Stimulated activated CD4-positive, alpha-beta T cell treated with anti-CD3 and anti-CD28 coated beads, Interleukin-4, amount 100 ng/mL, for 4 hours (primary cell): ENCODE results near the gene CNTN5.

ENCODE experiments used
- DNase-seq, 2 experiments: peaks; one replicate each; pipeline ENCODE4 v3.0.0-alpha.2; 2020

The CNTN5 gene

DNA sequence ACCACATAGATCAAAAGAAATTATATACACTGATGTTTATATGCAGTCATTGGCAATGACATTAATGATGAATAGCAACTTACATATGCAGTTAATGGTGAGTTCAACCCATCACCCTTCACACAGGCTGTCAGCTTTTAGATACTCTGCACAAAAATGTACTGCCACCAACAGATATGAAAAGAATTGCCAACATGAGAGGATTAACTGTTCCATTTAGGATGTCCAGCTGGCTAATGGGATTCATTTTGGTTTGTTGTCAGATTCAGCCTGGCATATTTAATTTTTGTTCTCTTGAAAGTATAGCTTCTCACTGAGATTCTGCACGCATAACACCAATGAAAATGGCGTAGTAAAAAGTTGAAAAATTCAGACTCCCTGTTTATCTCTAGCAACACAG, 1112.4 kb downstream of the CNTN5 start:
- no peak for DNase-seq

DNA sequence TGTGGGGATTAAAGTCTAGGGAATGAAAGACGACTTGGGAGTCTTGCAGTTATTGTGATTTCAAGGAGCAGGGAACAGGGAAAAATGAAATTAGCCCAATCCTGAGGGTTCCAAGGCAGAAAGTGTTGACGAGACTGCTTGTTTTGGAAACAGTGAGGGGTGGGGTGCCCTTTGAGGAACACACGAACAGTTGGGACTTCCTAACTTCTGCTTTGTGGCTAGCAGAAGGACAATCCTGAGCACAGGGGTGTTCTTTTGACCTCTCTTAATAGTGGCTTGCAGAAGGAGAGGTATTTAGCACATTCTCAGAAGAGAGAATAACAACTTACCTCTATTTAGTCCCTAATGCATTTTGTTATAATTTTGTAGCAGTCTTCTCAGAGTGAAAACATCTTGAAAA, 1120.5 kb downstream of the CNTN5 start:
- no peak for DNase-seq

DNA sequence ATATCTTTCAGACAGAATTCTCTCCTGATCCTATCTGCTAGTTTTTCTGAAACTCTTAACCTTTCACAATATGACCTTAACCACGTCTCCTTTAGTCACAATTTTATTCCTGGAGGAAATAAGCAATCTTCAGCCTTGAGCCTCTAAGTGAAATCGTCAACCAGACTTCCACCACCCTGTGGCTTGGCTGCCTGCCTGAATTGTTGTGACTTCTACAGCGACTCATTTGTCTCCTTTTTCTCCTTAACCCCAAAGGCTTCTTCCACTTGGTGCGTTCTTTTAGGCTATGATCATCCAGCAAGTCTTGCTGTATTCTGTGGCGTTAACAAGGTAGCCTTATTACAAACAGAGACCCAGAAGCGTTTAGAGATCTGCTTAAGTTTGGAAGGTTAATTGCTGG, 1131.2 kb downstream of the CNTN5 start:
- DNase-seq, result no peak

DNA sequence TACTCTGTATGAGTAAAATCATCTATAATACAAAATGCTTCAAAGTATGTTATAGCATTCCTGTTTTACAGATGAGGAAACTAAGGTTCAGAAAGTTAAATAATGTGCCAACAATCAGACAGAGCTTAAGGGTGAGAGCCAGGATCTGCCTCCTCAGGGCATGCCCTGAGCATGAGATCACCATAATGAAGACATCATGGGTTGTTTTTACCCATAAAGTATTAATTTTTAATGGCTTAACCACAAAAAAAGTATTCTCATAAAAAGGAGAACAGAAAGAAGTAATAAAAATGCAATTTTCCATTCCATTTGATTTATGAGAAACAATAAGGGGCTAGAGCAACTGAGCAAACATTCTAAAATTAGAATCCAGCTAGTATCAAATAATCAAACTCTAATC, 1132.0 kb downstream of the CNTN5 start:
- DNase-seq, result no peak

DNA sequence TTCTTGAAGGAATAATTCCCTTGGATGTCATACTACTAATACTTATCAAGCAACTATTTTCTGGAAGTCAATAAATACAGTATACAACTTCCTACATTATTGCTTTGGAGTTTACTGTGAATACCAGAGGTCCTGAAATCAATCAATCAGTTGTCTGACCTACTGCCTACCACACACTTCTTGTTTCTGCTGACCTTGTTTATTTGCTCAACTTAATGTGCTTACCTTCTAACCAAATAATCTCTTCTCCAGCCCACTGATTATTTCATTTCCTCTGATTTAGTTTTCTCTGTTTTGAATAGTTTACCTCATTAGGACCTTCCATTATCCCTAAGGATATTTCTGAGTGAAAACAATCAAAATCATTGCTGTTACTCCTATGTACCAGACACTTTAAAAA, 1142.7 kb downstream of the CNTN5 start:
- DNase-seq, result no peak

DNA sequence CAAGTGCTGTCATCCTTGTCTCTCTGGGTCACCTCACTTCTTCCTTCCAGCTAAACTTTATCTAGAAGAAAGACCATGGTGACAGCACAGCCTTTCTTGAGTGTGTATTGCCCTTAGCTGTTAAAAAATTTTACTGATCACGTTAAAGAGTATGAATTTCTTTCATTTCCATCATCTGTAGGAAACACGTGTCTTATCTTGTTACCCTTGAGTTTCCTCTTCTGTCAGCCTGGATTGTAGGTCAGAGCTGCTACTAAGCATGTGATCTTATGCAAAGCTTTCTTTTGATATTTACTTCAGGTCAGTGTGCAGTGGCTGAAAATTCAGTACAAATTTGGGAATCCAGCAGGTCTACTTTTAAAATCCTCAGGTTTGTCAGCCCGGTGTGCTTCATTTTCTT, 1154.1 kb downstream of the CNTN5 start:
- DNase-seq, result no peak

DNA sequence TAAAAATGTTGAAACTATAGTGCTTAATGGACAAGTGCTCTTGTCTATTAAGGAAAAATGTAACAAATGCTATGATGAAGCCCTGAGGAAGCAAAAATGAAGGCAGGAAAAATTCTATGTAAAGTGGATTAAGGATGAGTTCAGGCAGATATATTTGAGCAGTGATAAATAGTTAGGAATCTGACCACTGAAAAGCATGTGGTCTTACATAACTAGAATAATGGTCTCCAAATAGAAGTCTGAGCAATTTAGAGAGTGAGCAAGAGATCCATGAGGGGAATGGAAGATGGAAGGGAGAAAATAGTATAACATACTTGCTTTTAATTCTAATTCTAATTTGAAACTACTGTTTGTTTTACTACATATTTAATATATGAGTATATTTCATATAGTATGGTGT, 1155.7 kb downstream of the CNTN5 start:
- DNase-seq, result no peak

DNA sequence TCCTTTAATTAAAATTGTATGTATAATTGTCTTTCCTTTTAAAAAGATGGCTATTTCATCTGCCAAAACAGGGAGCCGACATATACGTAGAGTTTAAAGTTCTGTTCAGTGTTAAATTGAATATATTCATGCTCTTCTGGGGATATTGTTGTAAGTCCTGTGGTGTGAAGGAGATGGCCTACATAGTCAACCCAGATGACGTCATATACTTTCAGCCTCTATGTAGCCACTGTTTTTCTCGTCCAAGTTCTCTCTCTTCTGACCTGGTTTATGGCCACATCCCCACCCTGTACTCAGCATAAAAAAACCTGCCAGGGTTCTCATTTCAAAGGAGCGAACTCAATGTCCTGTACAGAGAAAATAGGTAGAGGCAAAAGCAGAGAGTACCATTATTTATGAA, 1156.9 kb downstream of the CNTN5 start:
- DNase-seq, result no peak

DNA sequence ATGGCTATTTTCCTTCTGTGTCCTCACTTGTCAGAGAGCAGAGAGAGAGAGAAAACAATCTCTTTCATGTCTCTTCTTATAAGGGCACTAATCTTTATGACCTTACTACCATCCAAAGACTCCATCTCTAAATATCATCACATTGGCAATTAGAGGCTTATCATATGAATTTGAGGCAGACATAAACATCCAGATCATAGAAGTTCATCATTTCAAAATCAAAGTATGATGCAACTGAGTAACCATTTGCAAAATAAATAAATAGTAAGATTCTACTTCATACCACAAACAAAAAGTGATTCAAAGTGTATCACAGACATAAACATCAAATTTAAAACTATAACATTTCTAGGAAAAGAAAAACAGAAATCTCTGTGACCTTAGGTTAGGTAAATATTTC, 1161.6 kb downstream of the CNTN5 start:
- DNase-seq, result no peak

DNA sequence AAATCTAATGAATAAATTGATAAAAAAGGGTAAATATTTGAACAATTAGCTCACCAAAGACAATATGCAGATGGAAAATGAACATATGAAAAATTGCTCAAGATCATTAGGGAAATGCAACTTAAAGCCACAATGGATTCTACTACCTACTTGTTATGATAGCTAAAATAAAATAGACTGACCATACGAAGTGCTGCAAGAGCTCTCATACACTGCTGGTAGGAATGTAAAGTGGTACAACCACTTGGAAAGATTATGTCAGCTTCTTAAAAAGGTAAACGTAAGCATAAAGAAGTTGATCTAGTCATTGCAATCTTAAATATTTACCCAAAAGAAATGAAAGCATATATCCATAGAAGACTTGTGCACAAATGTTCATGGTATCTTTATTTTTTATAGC, 1162.2 kb downstream of the CNTN5 start:
- no peak for DNase-seq

DNA sequence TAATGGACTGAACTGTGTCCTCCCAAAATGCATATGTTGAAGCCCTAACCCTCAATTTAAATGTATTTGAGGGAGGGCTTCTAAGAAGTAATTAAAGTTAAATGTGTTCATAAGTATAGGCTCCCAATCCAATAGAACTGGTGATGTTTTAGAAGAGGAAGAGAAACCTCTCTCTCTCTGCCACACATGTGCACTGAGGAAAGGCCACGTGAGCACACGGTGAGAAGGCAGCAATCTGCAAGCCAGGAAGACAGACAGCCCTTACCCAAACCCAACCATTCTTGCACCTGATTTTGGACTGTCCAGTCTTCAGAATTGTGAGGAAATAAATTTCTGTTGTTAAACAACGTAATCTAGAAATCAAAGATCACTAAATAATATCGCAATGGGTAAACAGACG, 1164.8 kb downstream of the CNTN5 start:
- DNase-seq, result no peak

DNA sequence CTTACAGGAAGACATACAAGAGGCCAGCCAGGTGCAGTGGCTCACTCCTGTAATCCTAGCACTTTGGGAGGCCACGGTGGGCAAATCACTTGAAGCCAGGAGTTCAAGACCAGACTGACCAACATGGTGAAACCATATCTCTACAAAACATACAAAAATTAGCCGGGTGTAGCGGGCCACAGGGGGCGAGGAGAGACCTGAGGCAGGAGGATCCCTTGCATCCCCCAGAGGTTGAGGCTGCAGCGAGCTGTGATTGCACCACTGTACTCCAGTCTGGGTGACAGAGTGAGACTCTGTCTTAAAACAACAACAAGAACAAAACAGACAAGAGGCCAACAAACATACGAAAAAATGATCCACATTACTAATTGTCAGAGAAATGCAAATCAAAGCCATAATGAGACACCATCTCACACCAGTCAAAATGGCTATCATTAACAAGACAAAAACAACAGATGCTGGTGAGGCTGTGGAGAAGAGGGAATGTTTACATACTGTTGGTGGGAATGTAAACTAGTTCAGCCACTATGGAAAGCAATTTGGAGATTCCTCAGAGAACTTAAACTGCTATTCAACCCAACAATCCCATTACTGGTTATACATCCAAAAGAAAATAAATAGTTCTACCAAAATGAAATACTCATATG, 1167.5 kb downstream of the CNTN5 start:
- no peak for DNase-seq

DNA sequence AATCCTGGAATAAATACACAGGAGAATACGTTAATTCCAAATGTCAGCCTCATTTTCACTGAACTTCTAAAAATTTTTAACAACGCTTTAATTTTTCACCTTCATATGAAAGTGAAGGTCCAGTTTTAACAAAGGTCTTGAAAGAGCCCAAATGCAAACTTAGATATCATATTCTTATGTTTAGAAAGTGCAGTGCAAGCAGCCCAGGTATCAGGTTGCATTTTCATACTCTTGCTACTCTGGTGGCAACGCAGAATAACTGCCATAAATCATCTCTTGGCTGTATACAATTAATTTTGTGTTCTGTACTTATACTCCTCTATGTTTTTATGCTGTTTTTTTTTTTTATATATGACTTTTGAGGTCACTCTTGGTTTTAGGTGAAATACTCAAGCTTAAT, 1169.6 kb downstream of the CNTN5 start:
- DNase-seq, result no peak

DNA sequence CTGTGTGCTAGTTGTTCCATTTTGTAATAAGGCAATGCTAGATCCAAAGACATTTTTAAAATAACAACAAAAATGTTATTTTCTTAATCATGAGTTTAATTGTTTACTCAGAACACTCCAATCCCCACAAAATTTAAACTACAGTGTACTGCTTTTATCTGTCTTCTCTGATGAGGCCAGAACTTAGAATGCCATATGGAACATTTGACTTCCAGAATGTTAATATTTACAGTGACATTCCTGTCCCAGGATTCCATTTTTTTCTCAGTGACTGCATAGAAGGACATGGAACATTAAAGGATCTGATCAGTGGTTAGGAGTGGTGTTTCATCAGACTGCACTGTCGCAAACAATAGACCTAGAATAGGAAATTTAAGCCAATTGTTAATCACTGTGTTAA, 1171.4 kb downstream of the CNTN5 start:
- DNase-seq, result no peak

DNA sequence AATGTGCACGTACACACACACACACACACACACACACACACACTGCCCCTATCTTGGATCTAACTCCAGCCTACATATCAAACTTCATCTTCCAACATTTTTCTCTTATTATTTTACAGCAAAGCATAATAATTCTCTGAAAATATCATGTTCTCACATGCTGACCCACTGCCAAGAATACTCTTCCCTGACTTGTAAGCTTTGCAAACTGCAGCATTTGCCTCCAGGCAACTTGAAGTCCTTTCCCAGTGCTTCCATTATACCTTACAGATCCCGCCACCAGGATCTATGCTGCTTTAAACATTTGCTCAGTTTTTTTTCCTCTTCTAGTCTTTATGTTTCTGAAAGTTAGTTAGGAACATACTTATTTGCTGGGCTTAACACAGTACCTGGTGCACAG, 1183.0 kb downstream of the CNTN5 start:
- no peak for DNase-seq

DNA sequence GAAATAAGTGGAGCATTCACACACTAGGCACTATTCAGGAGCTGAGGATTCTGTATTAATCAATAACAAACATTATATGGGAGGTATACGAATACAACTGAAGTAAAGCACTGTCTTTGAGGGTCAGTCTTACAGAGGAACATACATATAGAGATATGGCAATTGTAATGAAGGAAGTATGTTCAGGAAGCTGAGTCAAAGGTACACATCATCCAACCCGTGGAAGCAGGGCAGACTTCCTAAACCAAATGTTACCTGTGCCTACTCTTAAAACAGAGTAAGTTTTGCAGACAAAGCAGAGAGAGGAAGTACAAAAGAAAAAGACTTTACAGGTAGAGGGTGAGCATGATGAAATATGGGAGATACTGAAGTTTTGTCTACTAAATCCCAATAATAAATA, 1185.2 kb downstream of the CNTN5 start:
- no peak for DNase-seq

DNA sequence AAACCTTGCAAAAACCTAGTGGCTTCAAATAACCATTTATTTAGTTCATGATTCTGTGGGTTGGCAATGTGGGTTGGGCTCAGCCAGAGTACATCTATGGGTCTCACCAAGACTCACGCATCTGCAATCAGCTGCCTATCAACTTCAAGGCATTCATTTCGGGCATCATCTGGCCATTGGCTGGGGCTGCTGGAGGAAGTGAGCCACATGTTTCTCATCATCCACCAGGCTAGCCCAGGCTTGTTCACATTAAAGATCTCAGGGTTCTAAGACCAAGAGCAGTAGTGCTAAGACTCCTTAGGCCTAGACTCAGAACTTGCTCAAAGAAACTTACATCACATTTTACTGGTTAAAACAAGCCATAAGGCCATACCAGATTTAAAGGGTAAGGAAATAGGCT, 1187.5 kb downstream of the CNTN5 start:
- DNase-seq, result no peak

DNA sequence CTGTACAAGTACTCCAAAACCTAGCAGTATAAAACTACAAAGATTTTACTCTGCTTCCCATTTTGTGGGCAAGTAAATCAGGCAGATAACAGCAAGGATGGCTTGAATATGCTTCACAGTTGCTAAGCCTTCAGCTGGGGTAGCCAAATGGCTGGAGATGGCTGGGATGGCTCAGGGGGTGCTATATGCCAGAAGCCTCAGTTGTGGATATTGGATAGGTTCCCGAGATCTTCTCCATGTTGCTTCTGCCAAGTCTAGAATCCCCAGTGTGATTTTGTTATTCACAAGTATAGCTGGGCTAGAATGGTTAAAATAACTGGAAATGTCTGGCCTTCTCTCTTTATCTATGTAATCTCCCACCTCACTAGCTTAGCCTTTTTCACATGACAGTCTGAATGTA, 1194.0 kb downstream of the CNTN5 start:
- DNase-seq, result no peak

DNA sequence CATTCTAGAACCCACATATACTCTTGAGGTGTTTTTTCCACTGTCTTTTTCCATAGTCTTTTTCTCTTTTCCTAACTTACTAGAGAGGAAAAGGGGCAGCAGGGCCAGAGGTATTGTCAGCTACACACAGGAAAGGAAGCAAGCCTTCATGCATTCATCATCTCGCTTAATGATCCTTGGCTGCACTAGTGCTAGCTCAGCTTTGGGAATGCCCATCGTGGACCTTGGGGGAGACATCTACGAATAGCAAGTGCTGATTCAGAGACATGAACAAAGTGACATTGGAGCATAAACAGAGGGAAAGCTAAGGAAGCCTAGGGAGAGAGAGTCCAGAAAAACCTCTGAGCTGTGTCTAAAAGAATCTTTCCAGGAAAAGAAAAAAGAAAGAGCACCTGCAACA, 1200.1 kb downstream of the CNTN5 start:
- no peak for DNase-seq

DNA sequence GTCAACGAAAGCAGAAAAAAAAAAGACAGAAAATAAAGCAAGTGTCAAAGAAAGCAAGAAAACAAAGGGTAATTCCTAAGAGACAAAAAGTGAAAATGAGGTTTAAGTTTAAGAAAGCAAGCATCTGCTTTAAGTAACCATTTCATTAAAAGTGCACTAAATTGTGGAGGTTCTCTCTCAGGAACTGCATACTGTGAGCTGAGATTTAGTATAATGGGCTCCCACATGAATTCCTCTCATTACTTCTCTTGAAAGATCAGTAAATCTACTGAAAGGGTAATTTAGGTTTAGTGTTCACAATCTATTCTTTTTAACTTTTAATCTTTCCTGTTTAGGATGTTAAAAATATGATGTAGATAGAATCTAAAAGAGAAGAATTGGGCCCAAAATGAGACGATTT, 1201.0 kb downstream of the CNTN5 start:
- no peak for DNase-seq

DNA sequence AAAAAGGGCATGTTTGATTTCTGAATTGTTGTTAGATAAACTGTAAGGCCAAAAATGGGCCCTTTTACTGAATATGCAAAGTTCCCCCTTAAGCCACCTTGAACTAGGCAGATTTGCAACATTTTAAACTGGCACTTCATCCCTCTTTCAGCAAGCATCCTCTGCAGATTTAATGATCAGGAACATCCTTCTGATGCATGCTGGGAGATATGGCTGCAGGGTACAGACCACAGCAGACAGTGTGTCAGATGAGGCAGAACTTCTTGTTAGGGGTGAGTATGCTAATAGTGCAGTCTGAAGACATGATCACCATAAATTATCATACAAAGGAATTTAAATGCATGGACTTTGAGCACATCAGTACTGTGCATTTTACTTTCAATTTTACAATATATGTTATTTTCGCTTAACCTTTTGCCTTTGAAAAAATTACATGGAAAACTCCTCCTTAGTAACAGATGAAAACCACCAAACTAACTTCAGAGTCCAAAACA, 1203.8 kb downstream of the CNTN5 start:
- no peak for DNase-seq

DNA sequence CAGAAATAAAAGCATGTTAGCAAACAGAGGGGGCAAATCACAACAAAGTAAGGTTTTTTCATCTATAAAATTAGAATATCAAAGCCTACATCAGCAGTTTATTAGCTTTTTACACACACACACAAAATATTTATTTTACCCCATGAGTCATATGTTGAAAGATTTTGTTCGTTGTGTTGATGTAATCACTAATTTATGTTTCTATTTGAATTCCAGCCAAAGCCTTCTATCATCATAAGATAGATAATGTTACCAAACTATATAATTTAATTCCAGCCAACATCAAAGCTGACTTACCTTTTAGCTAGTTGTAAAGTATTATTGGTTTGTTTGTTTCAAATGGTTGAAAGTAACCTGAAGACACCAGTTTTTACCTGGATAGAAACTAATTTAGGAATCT, 1208.3 kb downstream of the CNTN5 start:
- DNase-seq, result no peak

DNA sequence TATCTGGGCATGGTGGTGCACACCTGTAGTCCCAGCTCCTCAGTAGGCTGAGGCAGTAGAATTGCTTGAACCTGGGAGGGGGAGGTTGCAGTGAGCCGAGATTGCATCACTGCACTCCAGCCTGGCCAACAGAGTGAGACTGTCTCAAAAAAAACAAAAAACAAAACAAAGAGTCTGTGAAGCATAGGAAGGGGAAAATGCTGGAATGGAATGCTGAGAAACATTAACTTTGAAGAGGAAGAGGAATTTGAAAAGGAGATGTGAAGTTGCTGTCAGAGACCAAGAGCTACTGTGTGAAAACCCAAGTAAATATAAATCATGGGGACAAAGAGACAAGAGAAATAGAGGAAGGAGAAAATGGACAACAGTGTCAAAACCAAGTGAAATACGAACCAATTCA, 1211.3 kb downstream of the CNTN5 start:
- DNase-seq, result no peak

DNA sequence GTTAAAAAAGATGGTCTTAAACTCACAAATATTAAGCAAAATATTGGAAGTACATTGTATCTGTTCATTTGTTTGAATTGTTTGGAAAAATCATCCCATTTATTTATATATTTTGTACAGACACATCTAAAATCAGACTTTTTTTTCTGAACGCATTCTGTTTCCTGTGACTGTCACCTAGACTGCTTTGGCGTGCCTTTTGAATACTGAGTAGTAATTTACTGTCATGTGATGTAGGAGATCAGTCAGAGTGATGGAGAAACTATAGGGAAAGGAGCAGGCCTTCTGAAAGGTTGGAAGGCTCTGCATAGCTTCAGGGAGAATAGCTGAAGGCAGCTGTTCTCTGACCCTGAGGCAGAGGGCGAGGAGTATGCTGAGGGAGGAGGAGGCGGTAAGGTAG, 1214.3 kb downstream of the CNTN5 start:
- no peak for DNase-seq

DNA sequence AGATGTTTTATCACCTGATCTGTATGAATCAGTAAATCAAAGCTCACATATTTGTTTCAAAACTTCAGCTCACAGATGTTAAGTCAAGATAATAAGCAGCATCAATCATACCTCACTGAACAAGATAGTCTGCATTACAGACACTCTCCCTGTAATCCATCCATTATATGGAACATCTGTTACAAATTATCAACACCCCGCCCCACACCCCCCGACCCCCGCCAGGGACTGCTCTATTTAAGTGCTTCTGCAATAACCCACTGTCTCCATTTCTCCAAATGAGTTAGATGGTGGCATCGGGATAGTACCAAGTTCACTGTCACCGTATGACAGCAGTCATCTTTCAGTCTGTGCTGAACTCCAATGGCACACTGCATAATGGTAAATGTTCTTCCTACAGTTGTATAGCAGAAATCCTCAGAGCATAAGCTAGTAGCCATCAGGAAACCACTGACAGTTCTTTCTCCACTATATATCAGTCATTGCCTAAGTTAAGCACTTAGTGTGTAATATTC, 1219.3 kb downstream of the CNTN5 start:
- DNase-seq, result no peak
